Neural progenitor cell (in vitro differentiated cells): ENCODE measurements around the gene S100B. TPM values are rescaled to one million over a fixed set of nuclear protein-coding genes. Genes with fewer than 3 reads are reported as not detected.

Experiments used
- DNase-seq: peaks from one replicate; pipeline ENCODE4 v3.0.0-alpha.2; 2016; ENCODE audit warnings: low spot score
- H2AFZ ChIP-seq: fragments of 200-600 bp; sonication (generic); replicated peaks from 2 replicates; pipeline ENCODE4 v1.6.1; 2016; ENCODE audit warnings: antibody characterized with exemption
- H3F3A ChIP-seq: fragments of 200-600 bp; sonication (generic); 2 replicates; pipeline ENCODE4 v1.6.1; 2016; ENCODE audit warnings: antibody characterized with exemption, low read depth
- H3K27ac ChIP-seq: fragments of 200-600 bp; sonication (generic); 2 replicates; pipeline ENCODE4 v1.5.1; 2016; ENCODE audit warnings: mild to moderate bottlenecking
- H3K27me3 ChIP-seq: fragments of 200-600 bp; sonication (generic); 2 replicates; pipeline ENCODE4 v1.6.1; 2016; ENCODE audit warnings: mild to moderate bottlenecking, moderate library complexity
- H3K36me3 ChIP-seq: fragments of 200-600 bp; sonication (generic); 2 replicates; pipeline ENCODE4 v1.5.1; 2016
- H3K4me1 ChIP-seq: fragments of 200-600 bp; sonication (generic); 2 replicates; pipeline ENCODE4 v1.6.1; 2016; ENCODE audit warnings: mixed run types
- H3K4me2 ChIP-seq: fragments of 200-600 bp; sonication (generic); 2 replicates; pipeline ENCODE4 v1.6.1; 2016
- H3K4me3 ChIP-seq: fragments of 200-600 bp; sonication (generic); 2 replicates; pipeline ENCODE4 v1.5.1; 2016
- H3K79me2 ChIP-seq: fragments of 200-600 bp; sonication (generic); 2 replicates; pipeline ENCODE4 v1.6.1; 2016; ENCODE audit warnings: low read depth
- H3K9ac ChIP-seq: fragments of 200-600 bp; sonication (generic); 2 replicates; pipeline ENCODE4 v1.6.1; 2016
- H3K9me3 ChIP-seq: fragments of 200-600 bp; sonication (generic); 2 replicates; pipeline ENCODE4 v1.5.1; 2016; ENCODE audit warnings: low read depth
- H4K20me1 ChIP-seq: fragments of 200-600 bp; sonication (generic); 2 replicates; pipeline ENCODE4 v1.6.1; 2016; ENCODE audit warnings: low read depth
- H3K27ac Mint-ChIP-seq: 3 replicates; pipeline ENCODE4 v1.8.0; 2021; ENCODE audit warnings: mixed read lengths
- H3K27me3 Mint-ChIP-seq: 2 replicates; pipeline ENCODE4 v1.8.0; 2022; ENCODE audit warnings: low read depth, mild to moderate bottlenecking, inconsistent platforms, moderate library complexity, mixed read lengths; ENCODE audit not compliant: insufficient read depth
- H3K36me3 Mint-ChIP-seq: 3 replicates; pipeline ENCODE4 v1.8.0; 2021; ENCODE audit warnings: mixed read lengths
- H3K4me1 Mint-ChIP-seq: 3 replicates; pipeline ENCODE4 v1.8.0; 2021; ENCODE audit warnings: mixed read lengths
- H3K4me3 Mint-ChIP-seq: 3 replicates; pipeline ENCODE4 v1.8.0; 2021; ENCODE audit warnings: mild to moderate bottlenecking, moderate library complexity, mixed read lengths
- H3K9me3 Mint-ChIP-seq: 3 replicates; pipeline ENCODE4 v1.8.0; 2020; ENCODE audit warnings: mixed read lengths
- EZH2 ChIP-seq: fragments of 200-600 bp; sonication (generic); IDR thresholded peaks from 2 replicates; pipeline ENCODE4 v1.6.1; 2017; ENCODE audit warnings: antibody characterized with exemption, mild to moderate bottlenecking, moderate library complexity
- EZH2phosphoT487 ChIP-seq: fragments of 200-600 bp; sonication (generic); IDR thresholded peaks from 2 replicates; pipeline ENCODE4 v1.6.1; 2017; ENCODE audit warnings: antibody characterized with exemption
- total RNA-seq: library from RNA; depleted of rRNA; stranded (reverse); fragments of >200 nt; gene quantifications from 2 replicates; pipeline ENCODE4 v1.2.3, GENCODE V29; 2015; ENCODE audit warnings: low replicate concordance
- TF ChIP-seq, protein P1 (sequence below): fragments of 200-600 bp; sonication (generic); IDR thresholded peaks from 2 replicates; pipeline ENCODE4 v1.5.1; 2017; ENCODE audit warnings: antibody characterized with exemption, mild to moderate bottlenecking

Gene S100B
- total RNA-seq, 1 donor from 2014 or later: 0.60 TPM

DNA sequence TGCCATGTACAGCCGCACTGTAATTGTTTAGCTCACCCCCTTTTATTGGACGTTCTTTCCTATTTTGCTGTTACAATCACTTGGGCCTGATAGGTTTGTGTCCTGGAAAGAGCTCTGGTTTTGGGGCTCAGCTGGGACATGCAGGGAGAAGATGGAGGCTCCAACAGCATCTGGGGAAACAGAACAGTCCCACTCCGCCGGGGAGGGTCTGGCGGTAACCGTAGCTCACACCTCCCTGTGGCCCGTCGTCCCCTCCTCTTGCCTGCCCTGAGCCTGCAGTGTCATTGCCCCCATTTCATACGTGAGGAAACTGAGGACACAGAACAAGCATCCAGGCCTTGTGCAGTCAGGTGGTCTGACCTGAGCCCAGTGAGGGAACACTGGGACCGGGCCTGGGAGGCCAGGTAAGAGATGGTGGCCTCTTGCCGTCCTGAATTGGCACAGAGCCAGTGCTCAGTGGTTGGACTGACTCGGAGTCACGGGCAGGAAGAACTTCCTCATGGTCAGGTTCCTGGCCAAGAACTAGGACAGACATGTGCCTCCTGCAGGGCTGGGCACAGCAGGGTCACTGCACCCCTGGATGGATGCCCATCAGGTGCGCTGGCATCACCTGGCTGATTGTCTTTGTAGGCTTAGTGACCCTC lies 41.8 kb downstream of the S100B start:
- Mint-ChIP-seq H3K27ac (peak overlapping the region; percentile 12), H3K4me1 (peaks cover 6% of the 10 kb centered on the region), H3K9me3 (no peaks in the 10 kb centered on the region), H3K27me3 (no peaks in the 10 kb centered on the region), H3K36me3 (peaks cover 41% of the 10 kb centered on the region), H3K4me3 (no peak overlapping the region)
- Histone ChIP-seq H3F3A (no peaks in the 10 kb centered on the region), H3K79me2 (no peaks in the 10 kb centered on the region), H3K27ac (no peak overlapping the region), H3K4me3 (no peak overlapping the region), H3K36me3 (no peaks in the 10 kb centered on the region), H3K27me3 (no peaks in the 10 kb centered on the region), H3K9ac (no peak overlapping the region), H3K9me3 (no peaks in the 10 kb centered on the region), H4K20me1 (no peaks in the 10 kb centered on the region), H3K4me1 (no peaks in the 10 kb centered on the region), H2AFZ (no peak overlapping the region), H3K4me2 (no peak overlapping the region)
- no peak for DNase-seq
- TF ChIP-seq EZH2phosphoT487 (no peak), EZH2 (no peak)
- TF ChIP-seq, protein P1, sequence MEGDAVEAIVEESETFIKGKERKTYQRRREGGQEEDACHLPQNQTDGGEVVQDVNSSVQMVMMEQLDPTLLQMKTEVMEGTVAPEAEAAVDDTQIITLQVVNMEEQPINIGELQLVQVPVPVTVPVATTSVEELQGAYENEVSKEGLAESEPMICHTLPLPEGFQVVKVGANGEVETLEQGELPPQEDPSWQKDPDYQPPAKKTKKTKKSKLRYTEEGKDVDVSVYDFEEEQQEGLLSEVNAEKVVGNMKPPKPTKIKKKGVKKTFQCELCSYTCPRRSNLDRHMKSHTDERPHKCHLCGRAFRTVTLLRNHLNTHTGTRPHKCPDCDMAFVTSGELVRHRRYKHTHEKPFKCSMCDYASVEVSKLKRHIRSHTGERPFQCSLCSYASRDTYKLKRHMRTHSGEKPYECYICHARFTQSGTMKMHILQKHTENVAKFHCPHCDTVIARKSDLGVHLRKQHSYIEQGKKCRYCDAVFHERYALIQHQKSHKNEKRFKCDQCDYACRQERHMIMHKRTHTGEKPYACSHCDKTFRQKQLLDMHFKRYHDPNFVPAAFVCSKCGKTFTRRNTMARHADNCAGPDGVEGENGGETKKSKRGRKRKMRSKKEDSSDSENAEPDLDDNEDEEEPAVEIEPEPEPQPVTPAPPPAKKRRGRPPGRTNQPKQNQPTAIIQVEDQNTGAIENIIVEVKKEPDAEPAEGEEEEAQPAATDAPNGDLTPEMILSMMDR: no peak

DNA sequence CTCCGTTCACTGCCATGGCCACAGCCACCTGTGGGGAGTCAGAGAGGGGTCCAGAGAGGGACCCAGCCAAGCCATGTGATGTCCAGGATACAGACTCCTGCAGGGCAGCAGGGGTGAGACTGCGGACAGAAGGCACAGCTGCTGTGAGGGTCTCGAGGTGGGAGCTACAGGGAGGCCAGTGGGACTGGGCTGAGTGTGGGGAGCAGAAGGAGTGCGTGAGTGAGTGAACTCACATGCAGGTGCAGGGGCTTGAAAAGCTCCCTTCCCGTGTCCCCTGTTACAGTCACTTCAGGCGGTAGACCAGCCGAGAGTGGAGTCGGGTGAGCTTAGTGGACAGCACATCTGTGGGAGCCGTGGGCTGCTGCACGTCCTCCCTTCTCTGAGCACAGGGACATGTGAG lies 42.4 kb downstream of the S100B start:
- H3K4me1 ChIP-seq: no peaks in the 10 kb centered on the region
- no peak overlapping the region for H3K27ac ChIP-seq
- no peaks in the 10 kb centered on the region for H4K20me1 ChIP-seq
- H3K9me3 ChIP-seq: no peaks in the 10 kb centered on the region
- no peaks in the 10 kb centered on the region for H3F3A ChIP-seq
- DNase-seq: no peak
- no peak overlapping the region for H2AFZ ChIP-seq
- Mint-ChIP-seq H3K9me3 (no peaks in the 10 kb centered on the region), H3K4me1 (peaks cover 6% of the 10 kb centered on the region), H3K27ac (no peak overlapping the region), H3K36me3 (peaks cover 36% of the 10 kb centered on the region), H3K4me3 (no peak overlapping the region), H3K27me3 (no peaks in the 10 kb centered on the region)
- TF ChIP-seq EZH2phosphoT487 (no peak), EZH2 (no peak)
- TF ChIP-seq, protein P1: no peak
- no peak overlapping the region for H3K4me3 ChIP-seq
- no peak overlapping the region for H3K9ac ChIP-seq
- H3K79me2 ChIP-seq: no peaks in the 10 kb centered on the region
- H3K36me3 ChIP-seq: no peaks in the 10 kb centered on the region
- H3K4me2 ChIP-seq: no peak overlapping the region
- H3K27me3 ChIP-seq: no peaks in the 10 kb centered on the region

DNA sequence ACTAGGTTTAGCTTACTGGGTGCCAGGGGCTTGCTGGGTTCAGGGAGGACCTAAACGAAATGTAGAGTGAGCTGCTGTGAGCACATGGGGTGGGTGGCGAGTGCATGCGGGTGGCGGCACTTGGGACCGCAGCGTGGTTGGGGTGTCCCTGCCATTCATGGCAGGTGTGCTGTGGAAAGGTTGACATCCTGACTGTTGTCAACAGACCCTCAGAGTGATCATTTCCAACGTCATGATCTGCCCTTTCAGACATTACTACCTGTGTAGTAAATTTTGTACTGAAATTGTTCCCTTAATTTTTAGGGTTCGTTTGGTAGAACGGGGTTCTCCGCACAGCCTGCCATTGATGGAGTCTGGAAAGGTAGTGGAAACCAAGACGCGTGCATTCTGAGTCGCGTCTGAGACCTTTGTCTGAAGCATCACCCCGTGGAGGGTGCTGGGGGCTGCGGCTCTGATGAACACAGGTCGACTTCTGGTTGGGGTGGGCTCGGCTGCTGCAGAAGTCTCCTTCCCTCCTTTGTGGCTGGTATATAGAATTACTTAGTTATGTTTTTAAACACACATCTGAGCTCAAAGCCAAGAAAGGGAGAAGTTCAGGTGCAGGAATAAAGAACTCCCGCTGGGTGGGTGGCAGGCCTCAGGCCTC lies 43.3 kb downstream of the S100B start:
- no peaks in the 10 kb centered on the region for H3K27me3 ChIP-seq
- no peaks in the 10 kb centered on the region for H4K20me1 ChIP-seq
- H3K9me3 ChIP-seq: no peaks in the 10 kb centered on the region
- no peaks in the 10 kb centered on the region for H3K36me3 ChIP-seq
- H3K4me2 ChIP-seq: no peak overlapping the region
- no peak overlapping the region for H3K4me3 ChIP-seq
- Mint-ChIP-seq H3K4me3 (no peak overlapping the region), H3K27me3 (no peaks in the 10 kb centered on the region), H3K36me3 (peaks cover 39% of the 10 kb centered on the region), H3K9me3 (no peaks in the 10 kb centered on the region), H3K4me1 (peaks cover 6% of the 10 kb centered on the region), H3K27ac (no peak overlapping the region)
- no peak overlapping the region for H3K27ac ChIP-seq
- TF ChIP-seq EZH2phosphoT487: no peak
- TF ChIP-seq, protein P1: no peak
- DNase-seq: no peak
- no peaks in the 10 kb centered on the region for H3F3A ChIP-seq
- H3K4me1 ChIP-seq: no peaks in the 10 kb centered on the region
- H3K79me2 ChIP-seq: no peaks in the 10 kb centered on the region
- no peak overlapping the region for H2AFZ ChIP-seq
- H3K9ac ChIP-seq: no peak overlapping the region
